GM19463 (cell line): ENCODE data around the gene BRF1.

Experiments
- ATAC-seq: cut with Tn5 transposase; IDR thresholded peaks from one replicate; pipeline ENCODE4 v1.9.1; 2021; ENCODE audit warnings: mild to moderate bottlenecking, moderate library complexity; ENCODE audit not compliant: unreplicated experiment

The BRF1 gene

DNA sequence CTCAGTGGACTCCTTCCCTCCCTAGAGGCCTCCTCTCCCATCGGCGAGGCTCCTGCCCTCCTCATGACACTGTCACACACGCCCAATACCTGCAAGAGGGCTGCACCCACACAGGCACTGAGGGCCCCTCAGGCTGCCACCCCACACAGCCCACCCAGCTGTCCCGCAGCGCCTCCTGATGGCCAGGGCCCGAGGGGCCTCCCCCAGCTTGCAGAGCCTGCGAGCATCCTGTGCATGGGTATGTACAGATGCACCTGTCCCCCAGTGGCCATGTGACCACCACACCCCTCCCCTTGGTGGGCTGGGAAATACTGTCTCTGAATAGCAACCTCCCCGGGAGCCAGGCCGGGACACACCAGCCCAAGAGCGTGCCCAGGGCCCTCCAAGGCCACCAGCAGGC is 100.7 kb downstream of the BRF1 start:
- ATAC-seq, result no peak

DNA sequence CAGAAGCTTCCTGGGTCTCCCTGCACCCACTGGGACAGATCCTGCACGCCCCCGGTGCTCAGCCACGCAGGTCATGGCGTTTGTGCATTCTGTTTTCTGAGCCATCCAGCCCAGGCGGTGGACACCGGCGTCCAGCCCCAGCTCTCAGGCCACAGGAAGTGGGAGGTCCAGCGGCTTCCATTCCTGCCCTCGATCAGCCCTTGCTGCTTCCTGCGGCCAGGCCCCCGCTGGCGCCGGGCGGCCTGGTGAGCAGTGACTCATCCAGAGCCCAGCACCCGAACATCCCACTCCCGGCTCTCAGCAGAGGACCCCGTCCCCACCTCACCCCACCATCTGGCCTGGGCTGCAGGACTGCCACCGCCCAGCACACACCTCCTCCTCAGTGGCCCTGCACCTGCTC is 101.7 kb downstream of the BRF1 start:
- ATAC-seq, result no peak

DNA sequence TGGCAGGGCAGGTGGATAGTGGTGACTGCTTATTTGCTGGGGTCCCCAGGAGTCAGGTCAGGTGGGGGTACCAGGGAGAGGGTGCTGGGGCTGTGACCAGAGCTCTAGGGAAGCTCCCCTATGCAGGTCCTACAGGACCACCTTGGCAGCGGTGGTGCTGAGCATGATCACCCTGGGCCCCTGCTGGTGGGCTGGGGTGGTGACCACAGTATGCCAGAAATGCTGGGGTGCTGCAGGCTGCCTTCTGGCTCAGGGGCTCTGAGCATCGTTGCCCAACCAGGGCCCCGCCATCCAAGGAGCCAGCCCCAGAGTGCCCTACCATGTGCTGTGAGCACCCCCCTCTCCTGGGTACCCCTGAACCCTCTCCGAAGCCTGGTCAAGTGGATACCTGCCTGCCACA is 102.2 kb downstream of the BRF1 start:
- no peak for ATAC-seq

DNA sequence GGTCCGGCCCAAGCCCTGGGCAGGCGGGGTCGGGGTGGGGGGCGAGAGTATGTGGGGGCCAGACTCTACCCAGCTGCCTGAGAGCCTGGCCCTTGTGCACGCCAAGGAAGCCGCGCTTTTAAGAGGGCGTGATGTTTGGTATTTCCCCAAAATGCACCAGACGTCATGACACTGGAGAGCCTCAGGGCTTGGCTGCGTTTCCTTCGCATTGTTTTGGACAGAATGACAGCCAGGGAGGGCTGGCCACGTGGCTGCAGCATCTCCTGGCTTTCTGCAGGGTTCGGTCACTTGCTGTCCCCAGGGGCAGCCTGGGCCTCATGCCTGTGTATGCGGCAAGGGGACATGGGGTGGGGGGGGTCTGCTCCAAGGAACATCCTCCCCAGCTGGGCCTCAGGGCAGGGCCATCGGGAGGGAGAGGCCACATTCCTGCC is 103.6 kb downstream of the BRF1 start:
- ATAC-seq, result no peak

DNA sequence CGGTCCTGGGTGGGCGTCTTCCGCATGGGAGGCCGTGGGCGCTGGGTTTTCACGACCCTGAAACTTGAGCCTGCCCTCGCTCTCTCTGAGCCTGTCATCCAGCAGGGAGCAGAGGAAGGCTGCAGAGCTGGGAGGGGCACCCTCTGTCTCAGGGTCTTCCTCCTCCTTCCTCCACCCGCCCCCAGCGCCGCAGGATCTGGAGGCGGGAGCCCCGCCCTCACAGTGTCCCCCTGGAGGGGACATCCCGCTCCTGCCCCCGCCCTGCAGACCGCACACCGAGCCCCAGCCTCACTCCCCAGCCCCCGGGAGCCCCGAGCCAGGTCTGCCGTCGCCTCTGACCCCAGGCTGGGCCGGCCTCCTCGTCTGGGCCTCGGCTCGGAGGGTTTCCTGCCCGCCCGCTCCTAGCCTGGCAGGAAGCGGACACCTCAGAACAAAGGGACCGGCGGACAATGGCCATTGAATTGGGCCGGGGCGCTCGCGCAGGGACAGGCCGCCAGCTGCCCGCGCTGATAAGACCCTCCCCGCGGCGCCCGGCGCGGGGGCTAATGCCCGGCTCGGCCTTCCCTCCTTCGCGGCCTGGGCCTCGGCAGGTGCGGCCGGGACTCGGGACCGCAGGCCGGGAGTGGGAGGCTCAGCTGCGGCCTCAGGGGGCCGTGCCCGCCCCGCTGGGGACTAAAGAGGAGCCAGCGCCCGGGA is 104.4 kb downstream of the BRF1 start:
- no peak for ATAC-seq

DNA sequence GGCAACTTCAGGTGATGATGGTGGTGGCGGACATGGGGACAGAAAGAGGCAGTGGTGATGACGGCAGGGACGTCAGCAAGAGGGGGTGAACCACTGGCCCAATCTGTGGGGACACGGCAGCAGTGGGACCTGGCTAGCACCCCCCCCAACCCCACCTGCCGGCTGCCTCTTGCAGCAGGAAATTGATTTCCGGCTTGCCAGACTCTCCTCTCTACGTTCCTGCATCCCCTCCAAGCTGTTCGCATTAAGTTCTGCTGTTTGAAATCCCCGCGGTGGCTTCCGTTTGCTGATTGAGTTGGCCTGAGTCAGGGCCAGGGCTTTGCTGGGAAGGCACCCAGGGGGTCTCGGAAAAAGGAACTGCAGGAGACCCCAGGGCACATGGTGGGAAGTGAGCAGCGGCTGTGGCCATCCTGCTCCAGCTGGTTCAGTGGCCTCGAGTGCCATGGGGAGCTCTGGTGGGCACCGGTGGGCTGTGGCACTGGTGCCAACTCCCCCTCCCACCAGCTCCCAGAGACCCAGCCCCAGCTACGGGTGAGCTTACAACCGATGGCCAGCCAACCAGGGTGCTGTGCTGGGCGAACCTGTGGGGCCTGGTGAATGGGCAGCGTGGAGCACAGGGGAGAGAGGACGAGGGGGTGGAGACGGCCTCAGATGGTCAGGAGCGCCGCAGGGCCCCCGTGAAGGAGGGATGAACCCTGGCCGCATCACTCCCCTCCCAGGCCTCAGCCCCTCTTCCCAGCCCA is 105.1 kb downstream of the BRF1 start:
- no peak for ATAC-seq

DNA sequence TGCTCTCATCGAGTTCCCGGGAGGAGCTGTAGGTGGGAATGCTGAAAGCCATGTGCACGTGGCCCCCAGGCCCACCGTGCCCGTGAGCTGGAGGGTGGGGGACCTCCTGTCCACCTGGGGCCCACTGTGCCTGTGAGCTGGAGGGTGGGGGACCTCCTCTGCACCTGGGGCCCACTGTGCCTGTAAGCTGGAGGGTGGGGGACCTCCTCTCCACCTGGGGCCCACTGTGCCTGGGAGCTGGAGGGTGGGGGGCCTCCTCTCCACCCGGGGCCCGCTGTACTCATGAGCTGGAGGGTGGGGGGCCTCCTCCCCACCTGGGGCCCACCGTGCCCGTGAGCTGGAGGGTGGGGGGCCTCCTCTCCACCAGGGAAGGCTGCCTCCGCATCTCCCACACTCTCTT is 105.8 kb downstream of the BRF1 start:
- no peak for ATAC-seq

DNA sequence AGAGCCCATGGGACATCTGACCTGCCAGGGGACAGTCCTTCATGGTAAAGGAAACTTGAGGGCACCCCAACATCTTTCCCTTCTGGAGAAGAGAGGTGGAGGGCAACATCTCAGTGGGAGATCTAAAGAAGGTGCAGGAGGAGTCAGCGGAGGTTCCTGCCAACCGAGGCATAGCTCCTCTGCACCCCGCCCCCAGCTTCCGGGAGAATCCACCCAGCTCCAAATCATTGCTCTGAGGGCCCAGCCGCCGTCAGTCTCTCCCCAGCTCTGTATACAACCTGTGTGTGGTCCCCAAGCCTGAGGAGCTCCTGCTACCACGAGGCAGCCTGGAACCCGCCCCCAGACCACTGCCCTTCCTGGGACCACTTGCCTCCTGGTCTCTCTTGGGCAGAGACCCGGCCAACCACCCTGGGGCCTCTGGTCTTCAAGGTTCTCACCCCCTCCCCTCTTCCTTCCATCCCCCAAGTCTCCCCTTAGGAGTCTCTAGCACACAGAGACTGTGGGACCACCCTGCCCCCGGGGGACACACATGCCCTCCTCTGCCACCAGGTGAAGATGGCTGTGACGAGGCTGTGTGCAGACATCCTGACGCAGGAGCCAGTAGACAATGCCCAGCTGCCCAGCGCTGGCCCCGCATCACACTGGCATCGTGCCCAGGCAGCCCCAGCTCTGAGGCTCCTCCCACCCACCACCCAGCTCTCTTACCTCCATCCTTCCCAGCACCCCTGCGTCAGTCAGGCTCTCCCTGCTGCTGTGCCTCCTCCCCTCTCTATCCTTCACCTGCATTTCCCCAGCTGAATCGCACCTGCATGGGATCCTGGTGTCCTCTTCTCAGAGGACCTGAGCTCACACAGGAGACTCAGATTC is 106.7 kb downstream of the BRF1 start:
- ATAC-seq, result no peak

DNA sequence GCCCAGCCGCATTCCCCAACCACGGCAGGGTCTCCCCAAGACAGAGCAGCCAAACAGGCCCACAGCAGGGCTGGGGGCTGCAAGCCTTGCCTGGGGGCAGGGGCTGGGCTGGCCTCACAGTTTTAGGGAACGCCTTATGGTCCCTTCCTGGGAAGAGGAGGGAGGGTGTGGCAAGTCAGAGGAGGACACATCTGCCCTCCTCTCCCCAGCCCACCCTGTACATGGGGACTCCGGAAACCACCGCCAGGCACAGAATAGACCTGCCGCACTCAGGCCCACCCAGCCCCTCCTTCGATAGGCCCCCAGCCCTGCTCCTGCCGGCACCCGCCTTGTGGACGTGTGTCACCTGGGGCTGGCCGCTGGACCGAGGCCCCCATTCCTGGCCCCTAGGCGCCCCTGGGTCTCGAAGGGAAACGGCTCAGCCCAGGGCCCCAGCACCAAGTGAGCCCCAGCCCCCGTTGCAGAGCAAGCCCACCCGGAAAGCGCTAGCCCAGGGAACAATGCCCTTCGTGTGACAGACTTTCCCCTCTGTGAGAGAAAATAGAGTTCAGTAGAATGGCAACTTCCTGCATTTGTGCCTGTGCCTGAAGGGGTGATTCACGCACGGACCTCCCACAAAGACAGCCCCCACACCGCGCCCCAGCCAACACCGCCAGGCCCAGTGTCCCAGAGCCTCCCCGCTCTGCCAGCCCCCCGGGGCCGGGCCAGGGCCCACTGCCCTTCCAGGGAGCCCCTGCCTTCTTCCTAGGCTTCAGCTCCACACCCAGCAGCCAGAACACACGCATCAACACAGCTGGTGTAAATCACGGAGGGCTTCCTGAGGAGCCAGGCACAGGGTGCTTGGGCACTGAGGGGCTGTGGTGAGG is 107.7 kb downstream of the BRF1 start:
- no peak for ATAC-seq

DNA sequence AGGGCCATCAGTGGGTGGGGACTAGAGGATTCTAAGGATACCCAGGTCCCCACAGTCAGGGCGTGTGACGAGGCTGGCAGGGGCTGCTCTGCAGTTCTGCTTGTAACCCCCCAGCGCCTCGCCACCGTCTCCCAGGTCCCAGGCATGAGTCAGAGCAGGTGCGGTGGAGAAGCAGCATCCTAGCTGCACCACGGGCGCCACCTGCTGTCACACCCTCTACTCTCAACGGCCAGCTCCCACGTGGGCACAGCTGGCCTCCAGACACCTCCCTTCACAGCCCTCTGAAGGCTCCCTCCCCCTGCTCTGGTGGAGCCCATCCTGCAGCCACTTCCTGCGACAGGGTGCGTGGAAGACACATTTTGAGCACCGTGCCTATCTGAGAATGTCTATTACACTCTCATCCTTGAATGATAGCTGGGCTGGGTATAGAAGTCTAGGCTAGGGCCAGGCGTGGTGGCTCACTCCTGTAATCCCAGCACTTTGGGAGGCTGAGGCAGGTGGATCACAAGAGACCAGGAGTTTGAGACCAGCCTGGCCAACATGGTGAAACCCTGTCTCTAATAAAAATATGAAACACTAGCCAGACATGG is 112.8 kb downstream of the BRF1 start:
- no peak for ATAC-seq

DNA sequence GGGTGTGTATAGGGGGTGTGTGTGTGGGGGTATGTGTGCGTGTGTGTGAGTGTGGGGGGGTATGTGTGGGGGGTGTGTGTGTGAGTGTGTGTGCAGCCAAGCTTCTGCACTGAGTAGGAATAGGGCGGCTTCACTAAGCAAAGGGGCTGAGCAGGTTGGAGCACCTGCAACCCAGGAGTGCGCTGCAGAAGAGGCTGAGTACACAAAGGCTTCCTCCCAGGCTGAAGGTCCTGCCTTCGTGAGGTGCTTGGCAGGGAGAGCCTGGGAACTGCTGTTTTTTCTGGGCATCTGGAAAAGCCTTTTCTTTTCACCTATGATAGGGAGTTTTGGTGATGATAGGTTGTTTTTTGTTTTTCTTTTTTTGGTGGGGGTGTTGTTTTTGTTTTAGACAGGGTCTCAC is 113.7 kb downstream of the BRF1 start:
- no peak for ATAC-seq

DNA sequence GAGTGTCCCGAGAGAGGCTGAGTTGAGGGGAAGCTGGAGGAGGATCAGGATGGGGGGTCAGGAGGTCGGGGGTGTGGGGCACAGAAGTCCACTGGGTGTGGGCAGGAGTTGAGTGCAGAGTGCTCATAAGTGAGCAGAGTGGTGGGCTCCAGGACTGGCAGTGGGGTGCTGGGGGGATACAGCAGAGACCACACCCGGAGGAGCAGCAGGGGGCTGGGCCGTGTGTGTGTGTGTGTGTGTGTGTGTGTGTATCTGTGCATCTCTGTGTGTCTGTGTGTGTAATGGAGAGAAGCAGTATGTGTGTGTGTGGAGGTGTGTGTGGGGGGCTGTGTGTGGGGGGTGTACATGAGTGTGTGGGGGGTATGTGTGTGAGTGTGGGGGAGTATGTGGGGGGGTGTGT is 114.8 kb downstream of the BRF1 start:
- no peak for ATAC-seq

DNA sequence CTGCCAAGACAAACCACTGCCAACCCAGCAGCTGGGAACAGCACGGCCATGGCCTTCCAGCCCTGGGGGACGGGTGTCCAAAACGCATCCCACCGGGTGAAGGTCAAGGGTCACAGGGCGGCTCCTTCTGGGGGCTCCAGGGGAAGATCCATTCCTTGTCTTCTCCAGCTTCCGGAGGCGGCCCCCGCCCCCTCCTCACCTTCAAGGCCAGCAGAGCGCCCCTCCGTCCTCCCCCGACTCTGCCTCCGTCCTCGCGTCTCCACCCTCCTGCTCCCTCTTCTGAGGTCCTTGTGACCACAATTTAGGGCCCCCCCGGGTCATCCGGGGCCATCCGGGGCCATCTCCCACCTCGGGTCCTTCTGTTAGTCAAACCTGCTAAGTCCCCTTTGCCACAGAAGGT is 115.8 kb downstream of the BRF1 start:
- ATAC-seq, result no peak

DNA sequence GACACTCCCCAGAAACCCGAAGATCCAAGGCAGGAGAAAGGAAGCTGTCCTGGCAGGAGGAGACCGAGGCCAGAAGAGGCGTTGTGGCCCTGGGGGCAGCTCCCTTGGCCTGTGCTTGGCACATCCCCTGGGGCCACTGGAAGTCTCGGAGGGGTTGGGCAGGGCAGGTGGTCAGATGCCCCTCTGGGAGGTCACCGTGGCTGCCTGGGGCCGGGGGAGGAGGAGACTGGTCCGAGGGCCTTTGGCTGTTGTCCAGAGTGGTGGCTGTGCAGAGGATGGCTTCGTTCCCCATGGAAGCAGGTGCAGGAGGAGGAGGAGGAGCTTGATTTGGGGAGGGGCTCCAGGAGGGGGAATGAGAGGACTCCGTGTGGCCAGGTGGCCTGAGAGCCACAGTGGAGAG is 116.3 kb downstream of the BRF1 start:
- no peak for ATAC-seq

DNA sequence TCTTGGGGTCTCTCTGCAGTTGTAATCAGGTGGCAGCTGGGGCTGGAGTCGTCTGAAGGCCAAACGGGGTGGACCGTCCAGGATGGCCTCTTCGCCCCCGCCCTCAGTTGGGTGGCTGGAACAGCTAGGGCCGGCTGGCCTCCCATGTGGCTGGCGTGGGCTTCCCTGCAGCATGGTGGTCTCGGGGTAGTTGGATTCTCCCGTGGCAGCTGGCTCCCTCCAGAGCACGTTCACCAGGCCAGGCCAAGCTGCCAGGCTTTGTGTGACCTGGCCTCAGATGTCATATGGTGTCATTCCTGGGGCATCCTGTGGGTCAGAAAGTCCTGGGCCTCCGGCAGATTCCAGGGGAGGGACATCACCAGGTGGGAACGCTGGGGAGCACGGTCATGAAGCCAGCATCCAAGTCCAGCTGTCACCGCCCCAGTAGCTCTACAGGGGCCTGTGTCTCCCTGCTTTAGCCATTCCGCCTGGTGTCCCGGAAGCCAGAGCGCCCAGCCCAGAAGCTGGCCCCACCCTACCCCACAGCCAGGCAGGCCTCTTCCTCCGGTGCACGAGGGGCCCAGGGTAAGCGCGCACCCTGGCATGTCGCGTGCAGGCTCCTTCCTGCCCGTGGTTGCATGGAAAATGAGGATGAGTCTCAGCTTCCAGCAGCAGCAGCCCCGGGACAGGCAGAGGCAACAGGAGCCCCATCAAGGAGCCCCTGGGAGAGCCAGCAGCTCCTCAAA is 118.3 kb downstream of the BRF1 start:
- no peak for ATAC-seq

DNA sequence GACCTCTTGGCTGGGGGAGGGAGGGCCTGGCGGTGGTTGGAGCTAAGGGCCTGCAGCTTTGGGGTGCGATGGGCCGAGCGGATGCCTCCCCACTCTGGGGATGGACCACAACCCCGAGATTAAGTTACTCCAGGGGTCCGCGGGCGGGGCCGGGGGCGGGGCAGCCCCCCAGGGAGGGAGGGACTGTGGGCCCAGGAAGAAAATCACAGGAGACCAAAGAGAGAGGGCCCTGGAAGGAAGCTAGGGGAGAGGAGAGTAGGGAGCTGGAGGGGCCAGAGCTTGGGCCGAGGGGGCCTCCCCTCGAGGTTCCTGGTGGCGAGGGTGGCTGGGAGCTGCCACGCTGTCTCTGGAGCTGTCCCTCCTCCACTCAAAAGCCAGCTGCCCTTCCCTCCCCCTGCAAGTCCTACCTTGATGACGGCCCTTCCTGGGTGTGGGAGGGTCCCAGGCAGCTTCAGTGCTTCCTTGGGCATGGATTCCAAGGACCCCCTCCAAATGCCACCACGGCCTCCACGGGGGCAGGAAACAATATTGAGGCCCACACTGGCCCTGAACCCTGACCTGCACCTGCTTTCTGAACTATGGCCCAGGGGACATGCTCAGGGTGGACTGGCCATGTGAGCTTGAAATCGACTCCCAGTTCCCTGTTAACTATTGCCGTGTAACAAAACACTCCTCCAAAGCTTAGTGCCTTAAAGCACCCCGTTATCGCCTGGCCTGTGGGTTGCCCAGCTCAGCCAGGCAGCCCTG is 119.1 kb downstream of the BRF1 start:
- no peak for ATAC-seq

DNA sequence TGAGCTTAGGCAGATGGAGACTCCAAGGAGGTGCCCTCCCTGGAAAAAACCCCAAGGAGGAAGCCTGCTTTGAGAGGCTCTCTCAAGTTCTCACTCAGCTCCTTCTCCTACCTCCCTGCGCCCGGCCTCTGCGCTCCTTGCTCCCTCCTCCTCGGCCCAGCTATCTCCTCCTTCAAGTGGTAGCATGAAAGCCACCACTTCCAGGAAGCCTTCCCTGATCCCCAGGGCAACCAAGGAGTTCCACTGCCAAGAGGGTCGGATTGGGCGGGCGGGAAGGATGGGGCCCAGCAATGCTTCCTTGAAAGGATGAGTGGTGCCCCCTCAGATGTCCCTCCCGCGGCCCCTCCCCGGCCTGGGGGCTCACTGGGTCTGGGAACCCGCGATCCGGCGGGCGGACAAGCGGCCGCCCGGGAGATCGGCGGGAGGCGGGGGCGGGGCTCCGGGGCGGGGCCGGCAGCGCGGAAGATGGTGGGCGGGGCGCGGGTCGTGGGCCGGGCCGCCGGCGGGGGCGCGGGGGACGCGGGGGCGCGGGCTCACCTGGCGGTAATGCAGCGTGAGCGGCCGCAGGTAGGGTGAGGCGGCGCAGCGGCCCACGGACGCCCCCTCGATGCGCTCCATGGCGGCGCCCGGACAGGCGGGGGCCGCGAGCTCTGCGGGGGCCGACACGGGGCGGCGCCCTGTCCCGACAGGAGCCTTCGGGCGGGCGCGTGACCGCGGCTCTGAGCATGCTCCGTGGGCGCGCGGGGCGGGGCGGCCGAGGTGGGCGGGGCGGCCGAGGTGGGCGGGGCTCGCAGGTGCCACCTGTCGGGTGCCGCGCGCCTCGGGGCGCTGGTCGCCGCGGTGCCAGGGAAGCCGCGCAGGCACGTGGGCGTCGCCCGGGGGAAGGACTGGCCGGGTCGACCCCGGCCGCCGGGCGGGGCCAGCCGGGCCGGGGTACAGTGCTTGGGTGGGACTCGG is 119.9 kb downstream of the BRF1 start, which contains the start of gene NUDT14:
Gene NUDT14 (minus strand): TSS at position 721 of the 957 bp plus-strand sequence. CDS start 103 bp downstream, at position 618.
- no peak for ATAC-seq

DNA sequence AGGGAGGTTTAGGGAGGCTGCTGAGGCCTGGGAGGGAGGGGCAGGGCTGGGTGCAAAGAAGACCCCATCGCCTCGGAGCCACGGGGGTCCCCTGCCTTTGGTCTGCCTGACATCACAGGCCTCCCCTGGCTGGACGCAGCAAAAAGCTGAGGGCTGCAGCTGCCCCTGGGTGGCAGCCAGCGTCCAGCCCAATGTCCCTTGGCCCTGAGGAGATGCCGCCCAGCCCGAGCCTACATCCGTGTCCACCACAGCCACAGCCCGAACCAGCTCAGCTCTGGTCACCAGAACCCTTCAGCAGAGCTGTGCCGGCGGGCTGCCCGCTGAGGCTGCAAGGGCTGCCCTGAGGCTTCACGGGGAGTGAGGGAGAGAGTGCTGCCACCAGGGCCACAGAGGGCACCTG is 121.6 kb downstream of the BRF1 start:
- ATAC-seq, result no peak
